HepG2 (cell line): ENCODE results near the gene RABGGTA. TPM values are rescaled to one million over a fixed set of nuclear protein-coding genes. Genes with fewer than 3 reads are reported as not detected.

Source experiments
- KAT2B ChIP-seq: fragments of 150-350 bp; IDR thresholded peaks from 2 replicates; pipeline ENCODE4 v1.6.1; 2014; ENCODE audit warnings: low read depth, low read length, borderline replicate concordance
- KLF15 ChIP-seq: sonication (generic); formaldehyde crosslinking; IDR thresholded peaks from 2 replicates; pipeline ENCODE4 v1.8.1; 2023; ENCODE audit warnings: borderline replicate concordance, mild to moderate bottlenecking, inconsistent platforms, missing genetic modification reagents, mixed read lengths
- KMT2A ChIP-seq: sonication (generic); formaldehyde crosslinking; IDR thresholded peaks from 2 replicates; pipeline ENCODE4 v1.4.0; 2020; ENCODE audit warnings: missing genetic modification reagents
- MTA3 ChIP-seq: sonication (generic); formaldehyde crosslinking; IDR thresholded peaks from 2 replicates; pipeline ENCODE4 v1.4.0; 2020; ENCODE audit warnings: missing genetic modification reagents
- PHF5A ChIP-seq: IDR thresholded peaks from one replicate; pipeline ENCODE4 v1.6.1; 2018; ENCODE audit warnings: low read depth, missing genetic modification reagents; ENCODE audit not compliant: unreplicated experiment
- POLR2AphosphoS2 ChIP-seq: IDR thresholded peaks from 2 replicates; pipeline ENCODE4 v1.6.1; 2011; ENCODE audit warnings: low read depth, low read length, improper control_type of control experiment
- REXO4 ChIP-seq: sonication (generic); formaldehyde crosslinking; IDR thresholded peaks from 2 replicates; pipeline ENCODE4 v1.8.0; 2022; ENCODE audit warnings: missing genetic modification reagents, mild to moderate bottlenecking, borderline replicate concordance
- SMARCC2 ChIP-seq: fragments of 450-650 bp; IDR thresholded peaks from 2 replicates; pipeline ENCODE4 v1.6.1; 2017; ENCODE audit warnings: antibody characterized with exemption, mild to moderate bottlenecking
- THAP8 ChIP-seq: sonication (generic); formaldehyde crosslinking; IDR thresholded peaks from 2 replicates; pipeline ENCODE4 v1.5.1; 2020; ENCODE audit warnings: missing genetic modification reagents, mild to moderate bottlenecking, borderline replicate concordance
- ZNF124 ChIP-seq: sonication (generic); formaldehyde crosslinking; IDR thresholded peaks from 2 replicates; pipeline ENCODE4 v1.4.0; 2020; ENCODE audit warnings: missing genetic modification reagents
- ZNF224 ChIP-seq: sonication (generic); formaldehyde crosslinking; IDR thresholded peaks from 2 replicates; pipeline ENCODE4 v1.5.0; 2020; ENCODE audit warnings: mild to moderate bottlenecking, missing genetic modification reagents
- ZNF337 ChIP-seq: sonication (generic); formaldehyde crosslinking; IDR thresholded peaks from 2 replicates; pipeline ENCODE4 v1.5.1; 2020; ENCODE audit warnings: missing genetic modification reagents, low read depth, mild to moderate bottlenecking, borderline replicate concordance
- ZNF580 ChIP-seq: IDR thresholded peaks from 2 replicates; pipeline ENCODE4 v1.6.1; 2016; ENCODE audit warnings: low read depth, borderline replicate concordance
- ZNF724P ChIP-seq: sonication (generic); formaldehyde crosslinking; IDR thresholded peaks from 2 replicates; pipeline ENCODE4 v1.8.0; 2022; ENCODE audit warnings: missing genetic modification reagents, borderline replicate concordance
- ZNF781 ChIP-seq: sonication (generic); formaldehyde crosslinking; IDR thresholded peaks from 2 replicates; pipeline ENCODE4 v1.5.1; 2020; ENCODE audit warnings: borderline replicate concordance, mild to moderate bottlenecking, missing genetic modification reagents; ENCODE audit errors: not compliant biosample characterization
- ZNF784 ChIP-seq: sonication (generic); formaldehyde crosslinking; IDR thresholded peaks from 2 replicates; pipeline ENCODE4 v1.5.1; 2020; ENCODE audit warnings: missing genetic modification reagents, mild to moderate bottlenecking, borderline replicate concordance
- ZSCAN31 ChIP-seq: sonication (generic); formaldehyde crosslinking; IDR thresholded peaks from 2 replicates; pipeline ENCODE4 v1.5.0; 2020; ENCODE audit warnings: low read depth, mild to moderate bottlenecking, missing genetic modification reagents
- polyA plus RNA-seq, 8 experiments: library from polyadenylated mRNA; depleted of rRNA in 3 of 8; stranded (reverse) in 7 of 8; unstranded in 1 of 8; fragments of >200 nt; fragmentation: Illumina TruSeq in 4 of 8; extraction: Trizol in 4 of 8; gene quantifications; 2 replicates each; pipeline versions ENCODE4 v1.2.1 to v1.2.3, GENCODE V29; 2011 to 2016; ENCODE audit warnings: low read depth in 4 of 8, missing spikeins in 1 of 8, mixed read lengths in 1 of 8; ENCODE audit not compliant: insufficient read depth in 1 of 8
- total RNA-seq, 5 experiments: library from RNA; depleted of rRNA; stranded (reverse); fragments of >200 nt; fragmentation: Illumina TruSeq; extraction: Trizol; gene quantifications; 2 replicates each; pipeline ENCODE4 v1.2.3, GENCODE V29; 2016; ENCODE audit warnings: low read depth in 1 of 5
- TF ChIP-seq, protein P1 (sequence below): sonication (generic); formaldehyde crosslinking; IDR thresholded peaks from 2 replicates; pipeline ENCODE4 v1.4.0; 2020; ENCODE audit warnings: mild to moderate bottlenecking, low read depth, missing genetic modification reagents
- TF ChIP-seq, protein P2 (sequence below): sonication (generic); formaldehyde crosslinking; IDR thresholded peaks from 2 replicates; pipeline ENCODE4 v1.5.0; 2020; ENCODE audit warnings: missing genetic modification reagents
- TF ChIP-seq, protein P3 (sequence below): sonication (generic); formaldehyde crosslinking; IDR thresholded peaks from 2 replicates; pipeline ENCODE4 v1.4.0; 2020; ENCODE audit warnings: missing genetic modification reagents
- TF ChIP-seq, protein P4 (sequence below): sonication (generic); formaldehyde crosslinking; IDR thresholded peaks from 2 replicates; pipeline ENCODE4 v1.5.0; 2020; ENCODE audit warnings: missing genetic modification reagents

The RABGGTA gene
- total and polyA plus RNA-seq, 2 of the 13 experiments (the other 11 are each of a cell fraction or from before 2014, with no cell fraction given), result 57.9 to 90.8 TPM

DNA sequence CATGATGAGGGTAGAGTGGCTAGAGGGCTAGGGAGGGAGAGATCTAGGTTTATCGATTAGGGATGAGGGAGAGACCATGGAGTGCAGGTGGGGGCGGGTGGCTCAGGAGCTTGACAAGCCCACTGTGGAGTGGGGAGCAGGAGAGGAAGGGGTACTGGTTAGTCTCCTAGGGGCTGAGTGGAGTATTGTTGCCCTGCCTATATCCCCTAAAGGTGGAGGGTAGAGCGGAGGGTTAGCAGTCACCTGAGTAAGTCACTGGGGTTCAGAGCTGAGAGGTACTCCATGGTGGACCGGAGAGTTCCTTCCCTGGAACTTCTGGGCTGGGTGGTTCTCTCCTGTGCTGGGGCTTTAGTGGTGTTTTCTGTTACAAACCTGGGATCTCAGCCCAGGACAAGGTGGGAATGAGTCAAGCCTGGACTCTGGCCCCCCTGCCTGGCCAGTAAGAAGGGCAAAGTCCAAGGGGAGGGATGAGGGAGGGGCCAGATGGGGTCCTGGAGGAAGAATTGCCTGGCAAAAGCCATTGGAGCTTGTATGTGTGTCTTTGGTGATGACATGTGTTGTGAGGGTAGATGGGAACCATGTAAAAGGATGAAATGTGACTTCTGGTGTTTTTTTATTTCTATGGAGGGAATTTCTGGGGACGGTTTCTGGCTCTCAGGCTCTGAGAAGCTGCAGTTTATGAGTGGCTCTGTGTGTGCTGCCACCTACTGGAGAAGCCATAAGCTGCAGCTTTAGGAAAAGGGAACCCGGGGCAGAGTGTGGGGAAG is 36.4 kb upstream of the RABGGTA start, which contains the start of gene CIDEB (continued):
- TF ChIP-seq, protein P1, sequence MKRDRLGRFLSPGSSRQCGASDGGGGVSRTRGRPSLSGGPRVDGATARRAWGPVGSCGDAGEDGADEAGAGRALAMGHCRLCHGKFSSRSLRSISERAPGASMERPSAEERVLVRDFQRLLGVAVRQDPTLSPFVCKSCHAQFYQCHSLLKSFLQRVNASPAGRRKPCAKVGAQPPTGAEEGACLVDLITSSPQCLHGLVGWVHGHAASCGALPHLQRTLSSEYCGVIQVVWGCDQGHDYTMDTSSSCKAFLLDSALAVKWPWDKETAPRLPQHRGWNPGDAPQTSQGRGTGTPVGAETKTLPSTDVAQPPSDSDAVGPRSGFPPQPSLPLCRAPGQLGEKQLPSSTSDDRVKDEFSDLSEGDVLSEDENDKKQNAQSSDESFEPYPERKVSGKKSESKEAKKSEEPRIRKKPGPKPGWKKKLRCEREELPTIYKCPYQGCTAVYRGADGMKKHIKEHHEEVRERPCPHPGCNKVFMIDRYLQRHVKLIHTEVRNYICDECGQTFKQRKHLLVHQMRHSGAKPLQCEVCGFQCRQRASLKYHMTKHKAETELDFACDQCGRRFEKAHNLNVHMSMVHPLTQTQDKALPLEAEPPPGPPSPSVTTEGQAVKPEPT (CRISPR knock-in tag), result peak; percentile 75
- TF ChIP-seq ZNF337 (0 out of 2 replicates have a peak, but pooled peaks have one; percentile 57), REXO4 (CRISPR knock-in tag) (no peak), ZNF124 (CRISPR knock-in tag) (peak; percentile 97), KAT2B (no peak), KLF15 (CRISPR knock-in tag) (0 out of 2 replicates have a peak, but pooled peaks have one; percentile 36), POLR2AphosphoS2 (no peak), SMARCC2 (peak; percentile 94), MTA3 (CRISPR knock-in tag) (no peak), ZNF781 (CRISPR knock-in tag) (peak; percentile 97), KMT2A (peak; percentile 87), PHF5A (peak; percentile 100), THAP8 (CRISPR knock-in tag) (no peak), ZSCAN31 (CRISPR knock-in tag) (peak; percentile 69), ZNF784 (CRISPR knock-in tag) (peak; percentile 81; the same call in 1 of the 2 replicates), ZNF724P (CRISPR knock-in tag) (peak; percentile 87), ZNF224 (CRISPR knock-in tag) (peak; percentile 86), ZNF580 (CRISPR knock-in tag) (peak; percentile 98)
- TF ChIP-seq, protein P2, sequence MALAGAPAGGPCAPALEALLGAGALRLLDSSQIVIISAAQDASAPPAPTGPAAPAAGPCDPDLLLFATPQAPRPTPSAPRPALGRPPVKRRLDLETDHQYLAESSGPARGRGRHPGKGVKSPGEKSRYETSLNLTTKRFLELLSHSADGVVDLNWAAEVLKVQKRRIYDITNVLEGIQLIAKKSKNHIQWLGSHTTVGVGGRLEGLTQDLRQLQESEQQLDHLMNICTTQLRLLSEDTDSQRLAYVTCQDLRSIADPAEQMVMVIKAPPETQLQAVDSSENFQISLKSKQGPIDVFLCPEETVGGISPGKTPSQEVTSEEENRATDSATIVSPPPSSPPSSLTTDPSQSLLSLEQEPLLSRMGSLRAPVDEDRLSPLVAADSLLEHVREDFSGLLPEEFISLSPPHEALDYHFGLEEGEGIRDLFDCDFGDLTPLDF (CRISPR knock-in tag), result no peak
- TF ChIP-seq, protein P3, sequence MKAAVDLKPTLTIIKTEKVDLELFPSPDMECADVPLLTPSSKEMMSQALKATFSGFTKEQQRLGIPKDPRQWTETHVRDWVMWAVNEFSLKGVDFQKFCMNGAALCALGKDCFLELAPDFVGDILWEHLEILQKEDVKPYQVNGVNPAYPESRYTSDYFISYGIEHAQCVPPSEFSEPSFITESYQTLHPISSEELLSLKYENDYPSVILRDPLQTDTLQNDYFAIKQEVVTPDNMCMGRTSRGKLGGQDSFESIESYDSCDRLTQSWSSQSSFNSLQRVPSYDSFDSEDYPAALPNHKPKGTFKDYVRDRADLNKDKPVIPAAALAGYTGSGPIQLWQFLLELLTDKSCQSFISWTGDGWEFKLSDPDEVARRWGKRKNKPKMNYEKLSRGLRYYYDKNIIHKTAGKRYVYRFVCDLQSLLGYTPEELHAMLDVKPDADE, result no peak
- TF ChIP-seq, protein P4, sequence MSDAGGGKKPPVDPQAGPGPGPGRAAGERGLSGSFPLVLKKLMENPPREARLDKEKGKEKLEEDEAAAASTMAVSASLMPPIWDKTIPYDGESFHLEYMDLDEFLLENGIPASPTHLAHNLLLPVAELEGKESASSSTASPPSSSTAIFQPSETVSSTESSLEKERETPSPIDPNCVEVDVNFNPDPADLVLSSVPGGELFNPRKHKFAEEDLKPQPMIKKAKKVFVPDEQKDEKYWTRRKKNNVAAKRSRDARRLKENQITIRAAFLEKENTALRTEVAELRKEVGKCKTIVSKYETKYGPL (CRISPR knock-in tag), result no peak
